ENCODE measurements around the gene GOLGA6L10. TPM values are rescaled to one million over a fixed set of nuclear protein-coding genes. Genes with fewer than 3 reads are reported as not detected.

GOLGA6L10 gene
- total and polyA plus RNA-seq, 7 donors = 0.39 to 0.91 (median 0.66) TPM

DNA sequence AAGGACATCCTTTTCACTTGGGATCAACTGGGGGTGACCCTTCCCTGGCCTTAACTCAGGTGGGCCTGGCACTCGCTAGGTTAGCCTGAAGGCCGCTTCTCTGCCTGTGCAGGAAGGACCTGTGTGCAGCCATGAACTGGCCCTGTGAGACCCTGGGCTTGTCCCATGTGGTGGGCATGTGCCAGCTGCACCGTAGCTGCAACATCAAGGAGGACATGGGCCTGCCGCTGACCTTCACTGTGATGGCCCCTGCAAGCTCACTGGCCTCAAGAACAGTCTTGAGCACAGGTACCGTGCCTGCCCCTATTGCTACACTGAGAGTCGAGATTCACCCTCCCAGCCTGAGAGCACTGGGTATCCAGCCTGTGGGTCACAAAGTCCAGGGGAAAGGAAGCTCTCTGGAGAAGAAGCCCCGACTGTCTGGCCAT lies 43.6 kb downstream of the GOLGA6L10 start:
- H3K27ac ChIP-seq = no peak overlapping the region
- intact Hi-C loops (cut with DNase I) = no loop called here
- no peak for ATAC-seq
- TF ChIP-seq, protein P1, sequence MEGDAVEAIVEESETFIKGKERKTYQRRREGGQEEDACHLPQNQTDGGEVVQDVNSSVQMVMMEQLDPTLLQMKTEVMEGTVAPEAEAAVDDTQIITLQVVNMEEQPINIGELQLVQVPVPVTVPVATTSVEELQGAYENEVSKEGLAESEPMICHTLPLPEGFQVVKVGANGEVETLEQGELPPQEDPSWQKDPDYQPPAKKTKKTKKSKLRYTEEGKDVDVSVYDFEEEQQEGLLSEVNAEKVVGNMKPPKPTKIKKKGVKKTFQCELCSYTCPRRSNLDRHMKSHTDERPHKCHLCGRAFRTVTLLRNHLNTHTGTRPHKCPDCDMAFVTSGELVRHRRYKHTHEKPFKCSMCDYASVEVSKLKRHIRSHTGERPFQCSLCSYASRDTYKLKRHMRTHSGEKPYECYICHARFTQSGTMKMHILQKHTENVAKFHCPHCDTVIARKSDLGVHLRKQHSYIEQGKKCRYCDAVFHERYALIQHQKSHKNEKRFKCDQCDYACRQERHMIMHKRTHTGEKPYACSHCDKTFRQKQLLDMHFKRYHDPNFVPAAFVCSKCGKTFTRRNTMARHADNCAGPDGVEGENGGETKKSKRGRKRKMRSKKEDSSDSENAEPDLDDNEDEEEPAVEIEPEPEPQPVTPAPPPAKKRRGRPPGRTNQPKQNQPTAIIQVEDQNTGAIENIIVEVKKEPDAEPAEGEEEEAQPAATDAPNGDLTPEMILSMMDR (IDR thresholded peaks at IDR 0.05) = no peak
- no peaks in the 10 kb centered on the region for H3K4me1 ChIP-seq
- H3K9me3 ChIP-seq = no peaks in the 10 kb centered on the region
- no peak for DNase-seq
- no peaks in the 10 kb centered on the region for H3K27me3 ChIP-seq (ENCODE audit: insufficient read depth in 3 of 3, low read length in 2 of 3)
- H3K36me3 ChIP-seq (ENCODE audit: insufficient read depth in 1 of 2, low read depth in 1 of 2) = no peaks in the 10 kb centered on the region
- no peak overlapping the region for H3K4me3 ChIP-seq
- 89 to 90% (median 89%) methylated on average over 7 of the region's 7 CpGs for WGBS, 3 donors

DNA sequence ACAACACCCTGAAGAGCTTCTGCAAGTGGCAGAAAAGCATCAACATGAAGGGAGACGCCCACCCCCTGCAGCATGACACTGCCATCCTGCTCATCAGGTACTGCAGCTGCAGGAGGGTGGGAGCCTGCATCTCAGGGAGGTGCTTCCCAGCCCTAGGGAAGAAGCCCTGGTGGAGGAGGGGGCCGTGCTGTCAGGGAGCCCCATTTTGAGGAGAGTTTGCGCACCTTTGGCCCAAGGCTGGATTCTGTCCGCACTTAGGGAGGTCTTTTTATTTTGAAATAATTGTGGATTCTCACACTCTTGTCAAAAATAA lies 44.5 kb downstream of the GOLGA6L10 start:
- H3K27ac ChIP-seq = no peak overlapping the region
- ATAC-seq = no peak
- TF ChIP-seq, protein P1 (IDR thresholded peaks at IDR 0.05) = no peak
- H3K27me3 ChIP-seq (ENCODE audit: insufficient read depth in 3 of 3, low read length in 2 of 3) = no peaks in the 10 kb centered on the region
- no peaks in the 10 kb centered on the region for H3K9me3 ChIP-seq
- H3K4me3 ChIP-seq = no peak overlapping the region
- DNase-seq = no peak
- 86 to 88% (median 88%) methylated on average over 4 of the region's 4 CpGs for WGBS, 3 donors
- intact Hi-C loops (cut with DNase I) = no loop called here
- no peaks in the 10 kb centered on the region for H3K36me3 ChIP-seq (ENCODE audit: insufficient read depth in 1 of 2, low read depth in 1 of 2)
- no peaks in the 10 kb centered on the region for H3K4me1 ChIP-seq

DNA sequence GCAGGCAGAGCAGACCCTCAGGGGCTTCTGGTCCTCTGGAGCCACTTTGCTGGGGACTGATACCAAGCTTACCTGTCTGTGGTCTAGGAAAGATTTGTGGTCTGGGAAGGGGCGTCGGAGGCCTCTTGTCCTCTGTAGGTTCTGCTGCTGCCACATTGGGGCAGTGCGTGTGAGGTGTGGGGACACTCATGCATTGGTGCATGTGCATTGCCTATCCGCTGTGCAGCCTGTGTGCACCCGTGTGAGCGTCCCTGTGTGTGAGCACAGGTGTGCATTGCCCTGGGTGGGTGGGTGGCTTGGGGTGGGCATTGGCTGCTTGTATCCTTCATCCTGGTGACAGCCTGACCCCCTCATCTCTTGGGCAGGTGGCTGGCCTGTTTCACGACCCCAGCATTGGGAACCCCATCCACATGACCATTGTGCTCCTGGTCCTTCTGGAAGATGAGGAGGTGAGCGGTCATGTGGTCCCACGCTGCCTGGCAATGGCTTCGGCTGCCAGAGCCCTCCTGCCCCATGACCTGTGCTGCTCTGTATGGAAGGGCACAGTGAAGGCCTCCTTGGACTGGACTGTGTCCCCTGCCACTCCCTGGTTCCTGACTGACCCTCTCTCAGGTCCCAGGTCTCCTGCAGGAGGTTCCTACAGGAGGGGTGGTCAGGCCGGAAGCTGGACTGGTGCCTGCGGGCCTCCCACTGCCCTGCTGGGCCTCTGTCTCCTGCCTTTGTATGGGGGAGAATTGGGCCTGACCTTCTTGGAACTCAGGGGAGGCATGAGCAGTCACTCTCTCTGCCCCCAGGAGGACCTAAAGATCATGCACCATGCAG lies 45.1 kb downstream of the GOLGA6L10 start:
- WGBS, 3 donors = 91 to 94% (median 93%) methylated on average over 12 of the region's 12 CpGs
- no peaks in the 10 kb centered on the region for H3K9me3 ChIP-seq
- no peaks in the 10 kb centered on the region for H3K36me3 ChIP-seq (ENCODE audit: insufficient read depth in 1 of 2, low read depth in 1 of 2)
- H3K4me3 ChIP-seq = no peak overlapping the region
- no peaks in the 10 kb centered on the region for H3K4me1 ChIP-seq
- ATAC-seq (no peak), DNase-seq (no peak)
- no peaks in the 10 kb centered on the region for H3K27me3 ChIP-seq (ENCODE audit: insufficient read depth in 3 of 3, low read length in 2 of 3)
- no peak overlapping the region for H3K27ac ChIP-seq
- intact Hi-C loops (cut with DNase I) = no loop called here
- TF ChIP-seq, protein P1 (IDR thresholded peaks at IDR 0.05) = no peak

DNA sequence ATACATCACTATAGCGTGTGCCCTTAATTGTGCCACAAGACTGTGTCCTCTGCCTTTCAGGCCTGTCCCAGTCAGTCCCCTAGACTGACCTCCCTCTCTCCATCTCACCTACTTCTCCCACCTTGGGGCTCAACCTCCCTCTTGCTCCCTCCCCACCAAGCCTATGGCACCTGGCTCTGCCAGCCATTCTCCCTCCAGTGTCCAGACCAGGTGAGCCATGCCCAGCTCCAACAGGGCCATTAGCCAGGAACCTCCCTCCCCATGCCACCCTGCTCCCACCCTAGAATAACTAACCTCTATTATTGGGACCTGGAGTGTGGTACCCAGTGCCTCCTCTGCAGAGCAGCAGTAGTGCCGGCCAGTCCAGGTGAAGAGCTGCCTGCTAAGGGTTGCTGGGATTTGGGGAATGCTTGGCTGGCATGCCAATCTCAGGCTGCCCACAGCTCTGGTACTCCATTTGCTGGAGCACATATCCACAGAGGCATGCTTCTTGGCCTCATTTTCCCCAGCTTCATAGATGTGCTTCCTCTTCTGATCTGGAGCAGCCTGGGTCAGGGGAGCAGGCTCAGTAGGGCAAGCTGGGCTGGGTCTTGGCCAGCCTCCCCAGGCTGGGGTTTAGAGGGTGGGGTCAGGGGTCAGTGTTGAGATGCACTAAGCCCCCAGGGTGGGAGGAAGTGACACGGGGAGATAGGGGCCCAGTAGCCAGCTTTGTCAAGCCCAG lies 47.8 kb downstream of the GOLGA6L10 start:
- intact Hi-C loops (cut with DNase I) = no loop called here
- H3K4me1 ChIP-seq = no peaks in the 10 kb centered on the region
- 76 to 83% (median 83%) methylated on average over 3 of the region's 3 CpGs for WGBS, 3 donors
- H3K27me3 ChIP-seq (ENCODE audit: insufficient read depth in 3 of 3, low read length in 2 of 3) = no peaks in the 10 kb centered on the region
- no peaks in the 10 kb centered on the region for H3K36me3 ChIP-seq (ENCODE audit: insufficient read depth in 1 of 2, low read depth in 1 of 2)
- no peaks in the 10 kb centered on the region for H3K9me3 ChIP-seq
- H3K4me3 ChIP-seq = no peak overlapping the region
- DNase-seq (no peak), ATAC-seq (no peak)
- TF ChIP-seq, protein P1 (IDR thresholded peaks at IDR 0.05) = no peak
- H3K27ac ChIP-seq = no peak overlapping the region

All from psoas muscle (tissue), 8 donors.